GM13976 (cell line): Measurements from ENCODE around the gene MYO1E.

Experiments used
- DNase-seq: peaks from one replicate; pipeline ENCODE4 v3.0.0; 2012; ENCODE audit warnings: low spot score
- CTCF ChIP-seq: IDR thresholded peaks from 2 replicates; pipeline ENCODE4 v1.5.1; 2012; ENCODE audit warnings: borderline replicate concordance, mild to moderate bottlenecking; ENCODE audit not compliant: insufficient read depth; ENCODE audit errors: extremely low read depth, missing control alignments, control extremely low read depth
- in situ Hi-C: fragments of 300-500 bp; cut with MboI; formaldehyde crosslinking; loops from one replicate; pipeline ENCODE4 v1.12.0; 2022; ENCODE audit warnings: low sequenced_read_pairs, mixed read lengths, inconsistent platforms; ENCODE audit not compliant: unreplicated experiment

MYO1E gene

GRCh38 chr15:59247364-59247763, 125.3 kb downstream of the MYO1E start:
- DNase-seq: no peak
- peak; percentile 54 for TF ChIP-seq CTCF
- in situ Hi-C loops: no loop called here

- TF ChIP-seq CTCF: no peak
- no peak for DNase-seq
- in situ Hi-C loops: no loop called here
Observed at GRCh38 chr15:59245559-59245958, 127.1 kb downstream of the MYO1E start.

GRCh38 chr15:59244337-59244736, 128.3 kb downstream of the MYO1E start:
- no peak for TF ChIP-seq CTCF
- in situ Hi-C loops: no loop called here
- DNase-seq: peak; percentile 60

- in situ Hi-C loops: no loop called here
- no peak for DNase-seq
Observed at GRCh38 chr15:59243622-59244021, 129.0 kb downstream of the MYO1E start.

GRCh38 chr15:59242649-59243048, 130.0 kb downstream of the MYO1E start:
- DNase-seq: no peak
- in situ Hi-C loops: no loop called here
- no peak for TF ChIP-seq CTCF

More at GRCh38 chr15:59243622-59244021, 129.0 kb downstream of the MYO1E start:
- TF ChIP-seq CTCF: no peak

GRCh38 chr15:59240036-59240435, 132.6 kb downstream of the MYO1E start:
- in situ Hi-C loops: no loop called here
- DNase-seq: no peak
- no peak for TF ChIP-seq CTCF

- TF ChIP-seq CTCF: no peak
- no peak for DNase-seq
- in situ Hi-C loops: no loop called here
Observed at GRCh38 chr15:59237924-59238331, 134.7 kb downstream of the MYO1E start.
